ENCODE results near the gene PODNL1. TPM values are rescaled to one million over a fixed set of nuclear protein-coding genes. Genes with fewer than 3 reads are reported as not detected.
"Not testable (repeated sequence)": the region's sequence is repeated elsewhere in the genome, so short reads cannot be mapped to it uniquely, and the experiment has no call there.

PODNL1 gene
- total RNA-seq, 1 experiment from 2014 or later, result not detected

DNA sequence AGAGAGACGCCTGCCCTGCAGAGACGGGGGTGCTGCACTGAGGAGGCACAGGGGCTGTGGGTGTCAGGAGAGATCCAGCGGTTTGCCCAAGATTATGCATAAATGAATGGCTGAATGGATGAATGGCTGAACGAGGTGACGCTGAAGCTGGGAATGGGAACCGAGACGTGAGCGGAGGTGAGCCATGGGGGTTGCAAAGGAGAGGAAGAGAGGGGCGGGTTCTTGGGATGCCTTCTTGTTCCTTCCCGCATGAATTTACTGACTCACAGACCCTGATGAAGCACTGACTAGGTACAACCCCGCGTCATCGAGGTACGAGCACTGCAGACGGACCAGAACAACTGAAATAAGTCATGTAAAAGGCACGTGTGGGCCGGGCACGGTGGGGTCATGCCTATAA lies 30.8 kb upstream of the PODNL1 start:
- H3K4me1 ChIP-seq, result peaks cover 1% of the 10 kb centered on the region; the same call in 1 of the 2 replicates
- no peak overlapping the region for H3K4me3 ChIP-seq (ENCODE audit: low read depth, low read length)
- H3K27me3 Mint-ChIP-seq (ENCODE audit: insufficient read depth, unreplicated experiment), result no peaks in the 10 kb centered on the region
- ChIA-PET CTCF (no interaction called here), POLR2A (no interaction called here)
- no TSS peak for BruUV-seq (replicated peaks)
- H3K9me3 Mint-ChIP-seq (ENCODE audit: unreplicated experiment), result no peaks in the 10 kb centered on the region
- H3K36me3 ChIP-seq (ENCODE audit: control insufficient read depth, insufficient read depth, low read length), result peaks cover 2% of the 10 kb centered on the region; the same call in 1 of the 2 replicates
- peaks cover 33% of the 10 kb centered on the region for H3K36me3 Mint-ChIP-seq (ENCODE audit: insufficient read depth, unreplicated experiment)
- H3K4me3 Mint-ChIP-seq (ENCODE audit: unreplicated experiment), result no peak overlapping the region
- intact Hi-C loops (cut with micrococcal nuclease; ENCODE audit: unreplicated experiment), result no loop called here
- no peaks in the 10 kb centered on the region for H3K9me3 ChIP-seq
- peaks cover 4% of the 10 kb centered on the region for H3K4me1 Mint-ChIP-seq (ENCODE audit: low read depth, unreplicated experiment)
- H3K27me3 ChIP-seq (replicated peaks; ENCODE audit: control insufficient read depth, insufficient read depth, low read length), result no peaks in the 10 kb centered on the region
- DNase-seq, result no peak
- H3K27ac Mint-ChIP-seq (ENCODE audit: unreplicated experiment), result no peak overlapping the region
- TF ChIP-seq CTCF (IDR thresholded peaks at IDR 0.05; ENCODE audit: insufficient read depth in 1 of 2, low read depth in 1 of 2, low read length in 1 of 2, severe bottlenecking in 1 of 2, unreplicated experiment in 1 of 2), result no peak

- H3K9me3 Mint-ChIP-seq (ENCODE audit: unreplicated experiment), result no peaks in the 10 kb centered on the region
- Histone ChIP-seq H3K9me3 (no peaks in the 10 kb centered on the region), H3K4me1 (no peaks in the 10 kb centered on the region), H3K36me3 (ENCODE audit: control insufficient read depth, insufficient read depth, low read length) (peaks cover 2% of the 10 kb centered on the region; the same call in 1 of the 2 replicates), H3K4me3 (ENCODE audit: low read depth, low read length) (no peak overlapping the region), H3K27me3 (replicated peaks; ENCODE audit: control insufficient read depth, insufficient read depth, low read length) (no peaks in the 10 kb centered on the region)
- ChIA-PET CTCF (no interaction called here), POLR2A (no interaction called here)
- H3K4me1 Mint-ChIP-seq (ENCODE audit: low read depth, unreplicated experiment), result no peaks in the 10 kb centered on the region
- TF ChIP-seq CTCF (IDR thresholded peaks at IDR 0.05; ENCODE audit: insufficient read depth in 1 of 2, low read depth in 1 of 2, low read length in 1 of 2, severe bottlenecking in 1 of 2, unreplicated experiment in 1 of 2), result no peak
- no peak for DNase-seq
- no peaks in the 10 kb centered on the region for H3K27me3 Mint-ChIP-seq (ENCODE audit: insufficient read depth, unreplicated experiment)
- H3K27ac Mint-ChIP-seq (ENCODE audit: unreplicated experiment), result no peak overlapping the region
- intact Hi-C loops (cut with micrococcal nuclease; ENCODE audit: unreplicated experiment), result no loop called here
- no peak overlapping the region for H3K4me3 Mint-ChIP-seq (ENCODE audit: unreplicated experiment)
- BruUV-seq (replicated peaks), result no TSS peak
- peaks cover 31% of the 10 kb centered on the region for H3K36me3 Mint-ChIP-seq (ENCODE audit: insufficient read depth, unreplicated experiment)
Measured at GRCh38 chr19:13968383-13968935, 30.2 kb upstream of the PODNL1 start.

- CTCF ChIA-PET, result not testable (repeated sequence)
Measured at GRCh38 chr19:13967206-13967605, 29.0 kb upstream of the PODNL1 start.

More at GRCh38 chr19:13967206-13967605, 29.0 kb upstream of the PODNL1 start:
- H3K27ac Mint-ChIP-seq (ENCODE audit: unreplicated experiment); H3K36me3 ChIP-seq (ENCODE audit: control insufficient read depth, insufficient read depth, low read length); H3K9me3 Mint-ChIP-seq (ENCODE audit: unreplicated experiment); H3K9me3 ChIP-seq; POLR2A ChIA-PET; H3K4me1 ChIP-seq; BruUV-seq (replicated peaks); H3K27me3 ChIP-seq (replicated peaks; ENCODE audit: control insufficient read depth, insufficient read depth, low read length); H3K4me1 Mint-ChIP-seq (ENCODE audit: low read depth, unreplicated experiment); H3K27me3 Mint-ChIP-seq (ENCODE audit: insufficient read depth, unreplicated experiment); H3K4me3 ChIP-seq (ENCODE audit: low read depth, low read length); H3K4me3 Mint-ChIP-seq (ENCODE audit: unreplicated experiment); intact Hi-C loops (cut with micrococcal nuclease; ENCODE audit: unreplicated experiment); DNase-seq: not testable (repeated sequence)
- peaks cover 33% of the 10 kb centered on the region for H3K36me3 Mint-ChIP-seq (ENCODE audit: insufficient read depth, unreplicated experiment)

Data from Caco-2 (cell line).